Measurements from ENCODE around the gene SLC4A1AP. TPM values are rescaled to one million over a fixed set of nuclear protein-coding genes. Genes with fewer than 3 reads are reported as not detected.
A peak's percentile ranks its signal among the peaks of the same experiment; 100 is the strongest.

The SLC4A1AP gene
- total and polyA plus RNA-seq, 9 of the 15 experiments (the other 6 are each of a cell fraction or from before 2014, with no cell fraction given) = 8.1 to 40.5 (median 35.3) TPM

GRCh38 chr2:27730261-27730662 lies 66.6 kb downstream of the SLC4A1AP start:
- Histone ChIP-seq H3K79me2 (ENCODE audit: control insufficient read depth, insufficient read depth, low read length) (no peaks in the 10 kb centered on the region), H3K4me1 (replicated peaks in 1 of 2; ENCODE audit: control insufficient read depth in 2 of 2, insufficient read depth in 2 of 2, low read length in 2 of 2) (peaks cover 2 to 12% of the 10 kb centered on the region in 2 experiments; a peak in 3 of 5 replicates), H3K36me3 (ENCODE audit: control insufficient read depth, insufficient read depth, low read length) (no peaks in the 10 kb centered on the region), H2AFZ (ENCODE audit: low read depth, low read length) (peak overlapping the region; percentile 28; the same call in 1 of the 2 replicates), H3K27me3 (ENCODE audit: control insufficient read depth in 2 of 2, insufficient read depth in 2 of 2, low read length in 2 of 2) (peaks cover 0 to 4% of the 10 kb centered on the region in 2 experiments; a peak in 2 of 5 replicates), H3K4me3 (no peak overlapping the region), H3K9me3 (replicated peaks; ENCODE audit: control insufficient read depth, insufficient read depth, low read depth, low read length) (no peaks in the 10 kb centered on the region), H3K27ac (ENCODE audit: extremely low read depth, low read depth, low read length) (no peak overlapping the region), H3K4me2 (ENCODE audit: insufficient read depth, low read length) (no peak overlapping the region), H3K9ac (ENCODE audit: insufficient read depth in 1 of 2, low read depth in 2 of 2, low read length in 2 of 2) (no peak overlapping the region), H3K9me1 (ENCODE audit: control insufficient read depth, insufficient read depth, low read length) (no peaks in the 10 kb centered on the region), H4K20me1 (replicated peaks; ENCODE audit: control insufficient read depth, insufficient read depth, low read length) (no peaks in the 10 kb centered on the region)
- DNase-seq (ENCODE audit: extremely low read depth in 1 of 4, low spot score in 3 of 4) (no peak), FAIRE-seq (no peak), ATAC-seq (no peak)
- WGBS (ENCODE audit: insufficient coverage, low coverage, missing lambda C conversion rate) = 18% methylated on average over 3 of the region's 3 CpGs
- BruUV-seq (replicated peaks) = no TSS peak
- TF ChIP-seq NCOA6 (IDR thresholded peaks at IDR 0.05) = no peak
- TF ChIP-seq ZNF699 (CRISPR knock-in tag; IDR thresholded peaks at IDR 0.05; ENCODE audit: insufficient replicate concordance) = no peak
- TF ChIP-seq, protein P1, sequence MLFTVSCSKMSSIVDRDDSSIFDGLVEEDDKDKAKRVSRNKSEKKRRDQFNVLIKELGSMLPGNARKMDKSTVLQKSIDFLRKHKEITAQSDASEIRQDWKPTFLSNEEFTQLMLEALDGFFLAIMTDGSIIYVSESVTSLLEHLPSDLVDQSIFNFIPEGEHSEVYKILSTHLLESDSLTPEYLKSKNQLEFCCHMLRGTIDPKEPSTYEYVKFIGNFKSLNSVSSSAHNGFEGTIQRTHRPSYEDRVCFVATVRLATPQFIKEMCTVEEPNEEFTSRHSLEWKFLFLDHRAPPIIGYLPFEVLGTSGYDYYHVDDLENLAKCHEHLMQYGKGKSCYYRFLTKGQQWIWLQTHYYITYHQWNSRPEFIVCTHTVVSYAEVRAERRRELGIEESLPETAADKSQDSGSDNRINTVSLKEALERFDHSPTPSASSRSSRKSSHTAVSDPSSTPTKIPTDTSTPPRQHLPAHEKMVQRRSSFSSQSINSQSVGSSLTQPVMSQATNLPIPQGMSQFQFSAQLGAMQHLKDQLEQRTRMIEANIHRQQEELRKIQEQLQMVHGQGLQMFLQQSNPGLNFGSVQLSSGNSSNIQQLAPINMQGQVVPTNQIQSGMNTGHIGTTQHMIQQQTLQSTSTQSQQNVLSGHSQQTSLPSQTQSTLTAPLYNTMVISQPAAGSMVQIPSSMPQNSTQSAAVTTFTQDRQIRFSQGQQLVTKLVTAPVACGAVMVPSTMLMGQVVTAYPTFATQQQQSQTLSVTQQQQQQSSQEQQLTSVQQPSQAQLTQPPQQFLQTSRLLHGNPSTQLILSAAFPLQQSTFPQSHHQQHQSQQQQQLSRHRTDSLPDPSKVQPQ (CRISPR knock-in tag; IDR thresholded peaks at IDR 0.05; ENCODE audit: borderline replicate concordance) = no peak
- TF ChIP-seq ZBTB7A (IDR thresholded peaks at IDR 0.05; ENCODE audit: borderline replicate concordance, control insufficient read depth, low read depth, low read length) = no peak
- TF ChIP-seq TAL1 (IDR thresholded peaks at IDR 0.05) = no peak
- TF ChIP-seq ZNF143 (CRISPR knock-in tag; IDR thresholded peaks at IDR 0.05) = no peak
- no peak for TF ChIP-seq TFE3 (CRISPR knock-in tag; IDR thresholded peaks at IDR 0.05)
- TF ChIP-seq IFI16 (CRISPR knock-in tag; IDR thresholded peaks at IDR 0.05) = no peak
- TF ChIP-seq, protein P2, sequence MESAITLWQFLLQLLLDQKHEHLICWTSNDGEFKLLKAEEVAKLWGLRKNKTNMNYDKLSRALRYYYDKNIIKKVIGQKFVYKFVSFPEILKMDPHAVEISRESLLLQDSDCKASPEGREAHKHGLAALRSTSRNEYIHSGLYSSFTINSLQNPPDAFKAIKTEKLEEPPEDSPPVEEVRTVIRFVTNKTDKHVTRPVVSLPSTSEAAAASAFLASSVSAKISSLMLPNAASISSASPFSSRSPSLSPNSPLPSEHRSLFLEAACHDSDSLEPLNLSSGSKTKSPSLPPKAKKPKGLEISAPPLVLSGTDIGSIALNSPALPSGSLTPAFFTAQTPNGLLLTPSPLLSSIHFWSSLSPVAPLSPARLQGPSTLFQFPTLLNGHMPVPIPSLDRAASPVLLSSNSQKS (CRISPR knock-in tag; IDR thresholded peaks at IDR 0.05) = no peak
- TF ChIP-seq, protein P3, sequence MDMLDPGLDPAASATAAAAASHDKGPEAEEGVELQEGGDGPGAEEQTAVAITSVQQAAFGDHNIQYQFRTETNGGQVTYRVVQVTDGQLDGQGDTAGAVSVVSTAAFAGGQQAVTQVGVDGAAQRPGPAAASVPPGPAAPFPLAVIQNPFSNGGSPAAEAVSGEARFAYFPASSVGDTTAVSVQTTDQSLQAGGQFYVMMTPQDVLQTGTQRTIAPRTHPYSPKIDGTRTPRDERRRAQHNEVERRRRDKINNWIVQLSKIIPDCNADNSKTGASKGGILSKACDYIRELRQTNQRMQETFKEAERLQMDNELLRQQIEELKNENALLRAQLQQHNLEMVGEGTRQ (CRISPR knock-in tag; IDR thresholded peaks at IDR 0.05) = no peak
- in situ Hi-C loops (cut with MboI) = no loop called here
- CTCF ChIA-PET (ENCODE audit: low intra/inter-chr PET ratio) = no interaction called here
- intact Hi-C loops (cut with micrococcal nuclease) = no loop called here
- POLR2A ChIA-PET = interaction anchor here (0.6 to 1.1 kb wide), 3 partner anchors 8 to 764 kb away, joined by 3 read pairs; no protein-coding TSS in a partner anchor
